Vagina (tissue), 2 donors: ENCODE measurements around the gene SRXN1. TPM values are rescaled to one million over a fixed set of nuclear protein-coding genes. Genes with fewer than 3 reads are reported as not detected.

ENCODE experiments used
- DNase-seq, 2 donors: peaks; one replicate each; pipeline ENCODE4 v3.0.0-alpha.2; 2017; ENCODE audit errors: extremely low spot score in 2 of 2
- H3K27ac ChIP-seq: fragments of 200-600 bp; sonication (generic); one replicate; pipeline ENCODE4 v1.5.1; 2019
- H3K27me3 ChIP-seq: fragments of 200-600 bp; sonication (generic); one replicate; pipeline ENCODE4 v1.5.1; 2019
- H3K36me3 ChIP-seq, 2 donors: fragments of 200-600 bp; sonication (generic); one replicate each; pipeline ENCODE4 v1.5.1; 2017 to 2019
- H3K4me1 ChIP-seq: fragments of 200-600 bp; sonication (generic); one replicate; pipeline ENCODE4 v1.5.1; 2019
- H3K4me3 ChIP-seq, 2 donors: fragments of 200-600 bp; sonication (generic); 1 replicate in 1 of 2; 2 replicates in 1 of 2; pipeline ENCODE4 v1.5.1; 2016 to 2019
- H3K9me3 ChIP-seq: fragments of 200-600 bp; sonication (generic); one replicate; pipeline ENCODE4 v1.5.1; 2019
- CTCF ChIP-seq, 3 experiments: fragments of 450-650 bp in 2 of 3; fragments of 200-600 bp in 1 of 3; sonication (generic) in 1 of 3; IDR thresholded peaks; one replicate each; pipeline ENCODE4 v1.5.1; 2017 to 2019; ENCODE audit warnings: antibody characterized with exemption in 3 of 3, mild to moderate bottlenecking in 2 of 3, moderate library complexity in 2 of 3
- POLR2A ChIP-seq, 2 donors: fragments of 450-650 bp; IDR thresholded peaks; one replicate each; pipeline ENCODE4 v1.6.1; 2017; ENCODE audit warnings: antibody characterized with exemption in 2 of 2, mild to moderate bottlenecking in 2 of 2, moderate library complexity in 2 of 2
- POLR2AphosphoS5 ChIP-seq, 2 donors: sonication (generic); formaldehyde crosslinking; IDR thresholded peaks; one replicate each; pipeline ENCODE4 v1.9.0; 2017; ENCODE audit warnings: antibody characterized with exemption in 2 of 2, mild to moderate bottlenecking in 2 of 2, low read depth in 1 of 2; ENCODE audit not compliant: insufficient read depth in 1 of 2
- intact Hi-C: fragments of 100-400 bp; cut with DNase I; formaldehyde crosslinking; loops from one replicate; pipeline ENCODE4 v1.15.1; 2023
- total RNA-seq: library from RNA; depleted of rRNA; stranded (reverse); fragments of >200 nt; gene quantifications from one replicate; pipeline ENCODE4 v1.2.3, GENCODE V29; 2016

Gene SRXN1
- total RNA-seq, 1 donor from 2014 or later, result 23.8 TPM

- H3K27ac ChIP-seq, result no peak overlapping the region
- no peaks in the 10 kb centered on the region for H3K27me3 ChIP-seq
- H3K4me1 ChIP-seq, result no peaks in the 10 kb centered on the region
- no peaks in the 10 kb centered on the region for H3K9me3 ChIP-seq
- no peak for DNase-seq
- H3K4me3 ChIP-seq, result no peak overlapping the region
- H3K36me3 ChIP-seq, result no peaks in the 10 kb centered on the region
- intact Hi-C loops, result no loop called here
- no peak for TF ChIP-seq POLR2A (IDR thresholded peaks at IDR 0.05)
- no peak for TF ChIP-seq POLR2AphosphoS5 (IDR thresholded peaks at IDR 0.05; ENCODE audit: insufficient read depth in 1 of 2, low read depth in 1 of 2)
- TF ChIP-seq CTCF (IDR thresholded peaks at IDR 0.05), result no peak
These were observed 29.1 kb upstream of the SRXN1 start for GRCh38 chr20:682123-682522.

- no peak for TF ChIP-seq POLR2A (IDR thresholded peaks at IDR 0.05)
- TF ChIP-seq CTCF (IDR thresholded peaks at IDR 0.05), result no peak
- TF ChIP-seq POLR2AphosphoS5 (IDR thresholded peaks at IDR 0.05; ENCODE audit: insufficient read depth in 1 of 2, low read depth in 1 of 2), result no peak
- H3K36me3 ChIP-seq, result no peaks in the 10 kb centered on the region
- intact Hi-C loops, result no loop called here
- H3K27ac ChIP-seq, result no peak overlapping the region
- no peak for DNase-seq
- no peaks in the 10 kb centered on the region for H3K9me3 ChIP-seq
- no peak overlapping the region for H3K4me3 ChIP-seq
- no peaks in the 10 kb centered on the region for H3K27me3 ChIP-seq
- H3K4me1 ChIP-seq, result peaks cover 7% of the 10 kb centered on the region
These were observed 27.7 kb upstream of the SRXN1 start for GRCh38 chr20:680638-681187.

- H3K27me3 ChIP-seq, result peaks cover 6% of the 10 kb centered on the region
- TF ChIP-seq POLR2AphosphoS5 (IDR thresholded peaks at IDR 0.05; ENCODE audit: insufficient read depth in 1 of 2, low read depth in 1 of 2) (no peak), POLR2A (IDR thresholded peaks at IDR 0.05) (no peak), CTCF (IDR thresholded peaks at IDR 0.05) (no peak)
- H3K4me3 ChIP-seq, result no peak overlapping the region
- no peak overlapping the region for H3K27ac ChIP-seq
- DNase-seq, result no peak
- no peaks in the 10 kb centered on the region for H3K9me3 ChIP-seq
- intact Hi-C loops, result no loop called here
- no peaks in the 10 kb centered on the region for H3K36me3 ChIP-seq
- peaks cover 13% of the 10 kb centered on the region for H3K4me1 ChIP-seq
These were observed 25.0 kb upstream of the SRXN1 start for GRCh38 chr20:677957-678356.

- intact Hi-C loops, result no loop called here
- H3K27me3 ChIP-seq, result peaks cover 8% of the 10 kb centered on the region
- H3K4me1 ChIP-seq, result peaks cover 13% of the 10 kb centered on the region
- no peak for DNase-seq
- no peak overlapping the region for H3K4me3 ChIP-seq
- no peak overlapping the region for H3K27ac ChIP-seq
- TF ChIP-seq POLR2AphosphoS5 (IDR thresholded peaks at IDR 0.05; ENCODE audit: insufficient read depth in 1 of 2, low read depth in 1 of 2) (no peak), POLR2A (IDR thresholded peaks at IDR 0.05) (no peak), CTCF (IDR thresholded peaks at IDR 0.05) (no peak)
- no peaks in the 10 kb centered on the region for H3K36me3 ChIP-seq
- H3K9me3 ChIP-seq, result no peaks in the 10 kb centered on the region
These were observed 24.0 kb upstream of the SRXN1 start for GRCh38 chr20:676967-677366.

- intact Hi-C loops, result no loop called here
- Histone ChIP-seq H3K27ac (no peak overlapping the region), H3K27me3 (peaks cover 8% of the 10 kb centered on the region), H3K36me3 (no peaks in the 10 kb centered on the region), H3K9me3 (no peaks in the 10 kb centered on the region), H3K4me1 (peaks cover 13% of the 10 kb centered on the region), H3K4me3 (no peak overlapping the region)
- no peak for TF ChIP-seq POLR2AphosphoS5 (IDR thresholded peaks at IDR 0.05; ENCODE audit: insufficient read depth in 1 of 2, low read depth in 1 of 2)
- TF ChIP-seq CTCF (IDR thresholded peaks at IDR 0.05), result no peak
- TF ChIP-seq POLR2A (IDR thresholded peaks at IDR 0.05), result no peak
- no peak for DNase-seq
These were observed 23.4 kb upstream of the SRXN1 start for GRCh38 chr20:676315-676937.
